Vagina (tissue), 2 donors: Measurements from ENCODE around the gene HRH4. TPM values are rescaled to one million over a fixed set of nuclear protein-coding genes. Genes with fewer than 3 reads are reported as not detected.

Experiments
- DNase-seq, 2 donors: peaks; one replicate each; pipeline ENCODE4 v3.0.0-alpha.2; 2017; ENCODE audit errors: extremely low spot score in 2 of 2
- H3K27ac ChIP-seq: fragments of 200-600 bp; sonication (generic); one replicate; pipeline ENCODE4 v1.5.1; 2019
- H3K27me3 ChIP-seq: fragments of 200-600 bp; sonication (generic); one replicate; pipeline ENCODE4 v1.5.1; 2019
- H3K36me3 ChIP-seq, 2 donors: fragments of 200-600 bp; sonication (generic); one replicate each; pipeline ENCODE4 v1.5.1; 2017 to 2019
- H3K4me1 ChIP-seq: fragments of 200-600 bp; sonication (generic); one replicate; pipeline ENCODE4 v1.5.1; 2019
- H3K4me3 ChIP-seq, 2 donors: fragments of 200-600 bp; sonication (generic); 1 replicate in 1 of 2; 2 replicates in 1 of 2; pipeline ENCODE4 v1.5.1; 2016 to 2019
- H3K9me3 ChIP-seq: fragments of 200-600 bp; sonication (generic); one replicate; pipeline ENCODE4 v1.5.1; 2019
- CTCF ChIP-seq, 3 experiments: fragments of 450-650 bp in 2 of 3; fragments of 200-600 bp in 1 of 3; sonication (generic) in 1 of 3; IDR thresholded peaks; one replicate each; pipeline ENCODE4 v1.5.1; 2017 to 2019; ENCODE audit warnings: antibody characterized with exemption in 3 of 3, mild to moderate bottlenecking in 2 of 3, moderate library complexity in 2 of 3
- POLR2A ChIP-seq, 2 donors: fragments of 450-650 bp; IDR thresholded peaks; one replicate each; pipeline ENCODE4 v1.6.1; 2017; ENCODE audit warnings: antibody characterized with exemption in 2 of 2, mild to moderate bottlenecking in 2 of 2, moderate library complexity in 2 of 2
- POLR2AphosphoS5 ChIP-seq, 2 donors: sonication (generic); formaldehyde crosslinking; IDR thresholded peaks; one replicate each; pipeline ENCODE4 v1.9.0; 2017; ENCODE audit warnings: antibody characterized with exemption in 2 of 2, mild to moderate bottlenecking in 2 of 2, low read depth in 1 of 2; ENCODE audit not compliant: insufficient read depth in 1 of 2
- intact Hi-C: fragments of 100-400 bp; cut with DNase I; formaldehyde crosslinking; loops from one replicate; pipeline ENCODE4 v1.15.1; 2023
- total RNA-seq: library from RNA; depleted of rRNA; stranded (reverse); fragments of >200 nt; gene quantifications from one replicate; pipeline ENCODE4 v1.2.3, GENCODE V29; 2016

HRH4 gene
- total RNA-seq, 1 donor from 2014 or later, result not detected

GRCh38 chr18:24429188-24429587, 31.2 kb upstream of the HRH4 start:
- H3K36me3 ChIP-seq, result peaks cover 0 to 13% of the 10 kb centered on the region in 2 donors
- H3K9me3 ChIP-seq, result no peaks in the 10 kb centered on the region
- no peak overlapping the region for H3K27ac ChIP-seq
- DNase-seq, result no peak
- H3K4me3 ChIP-seq, result no peak overlapping the region
- H3K27me3 ChIP-seq, result no peaks in the 10 kb centered on the region
- intact Hi-C loops, result no loop called here
- H3K4me1 ChIP-seq, result peaks cover 12% of the 10 kb centered on the region
- no peak for TF ChIP-seq POLR2A (IDR thresholded peaks at IDR 0.05)
- TF ChIP-seq POLR2AphosphoS5 (IDR thresholded peaks at IDR 0.05; ENCODE audit: insufficient read depth in 1 of 2, low read depth in 1 of 2), result no peak
- no peak for TF ChIP-seq CTCF (IDR thresholded peaks at IDR 0.05)

GRCh38 chr18:24432618-24433017, 27.8 kb upstream of the HRH4 start:
- intact Hi-C loops, result no loop called here
- Histone ChIP-seq H3K9me3 (no peaks in the 10 kb centered on the region), H3K4me3 (no peak overlapping the region), H3K36me3 (peaks cover 0 to 13% of the 10 kb centered on the region in 2 donors), H3K27ac (no peak overlapping the region), H3K27me3 (no peaks in the 10 kb centered on the region), H3K4me1 (peaks cover 8% of the 10 kb centered on the region)
- TF ChIP-seq POLR2AphosphoS5 (IDR thresholded peaks at IDR 0.05; ENCODE audit: insufficient read depth in 1 of 2, low read depth in 1 of 2) (no peak), POLR2A (IDR thresholded peaks at IDR 0.05) (no peak), CTCF (IDR thresholded peaks at IDR 0.05) (no peak)
- DNase-seq, result no peak

GRCh38 chr18:24436939-24437338, 23.5 kb upstream of the HRH4 start:
- TF ChIP-seq CTCF (IDR thresholded peaks at IDR 0.05) (no peak), POLR2A (IDR thresholded peaks at IDR 0.05) (no peak), POLR2AphosphoS5 (IDR thresholded peaks at IDR 0.05; ENCODE audit: insufficient read depth in 1 of 2, low read depth in 1 of 2) (no peak)
- no peaks in the 10 kb centered on the region for H3K27me3 ChIP-seq
- no peak for DNase-seq
- no peak overlapping the region for H3K4me3 ChIP-seq
- peaks cover 0 to 31% of the 10 kb centered on the region in 2 donors for H3K36me3 ChIP-seq
- intact Hi-C loops, result no loop called here
- H3K27ac ChIP-seq, result no peak overlapping the region
- no peaks in the 10 kb centered on the region for H3K9me3 ChIP-seq
- no peaks in the 10 kb centered on the region for H3K4me1 ChIP-seq

- intact Hi-C loops, result no loop called here
- no peaks in the 10 kb centered on the region for H3K27me3 ChIP-seq
- TF ChIP-seq POLR2AphosphoS5 (IDR thresholded peaks at IDR 0.05; ENCODE audit: insufficient read depth in 1 of 2, low read depth in 1 of 2) (no peak), CTCF (IDR thresholded peaks at IDR 0.05) (no peak), POLR2A (IDR thresholded peaks at IDR 0.05) (no peak)
- no peak overlapping the region for H3K4me3 ChIP-seq
- H3K36me3 ChIP-seq, result peaks cover 0 to 66% of the 10 kb centered on the region in 2 donors
- H3K9me3 ChIP-seq, result no peaks in the 10 kb centered on the region
- no peak overlapping the region for H3K27ac ChIP-seq
- H3K4me1 ChIP-seq, result no peaks in the 10 kb centered on the region
- no peak for DNase-seq
Measured at GRCh38 chr18:24443870-24444269, 16.6 kb upstream of the HRH4 start.

GRCh38 chr18:24446453-24446852, 14.0 kb upstream of the HRH4 start:
- Histone ChIP-seq H3K36me3 (peaks cover 0 to 58% of the 10 kb centered on the region in 2 donors), H3K4me3 (no peak overlapping the region), H3K9me3 (no peaks in the 10 kb centered on the region), H3K4me1 (no peaks in the 10 kb centered on the region), H3K27me3 (no peaks in the 10 kb centered on the region), H3K27ac (no peak overlapping the region)
- intact Hi-C loops, result no loop called here
- DNase-seq, result no peak
- TF ChIP-seq POLR2AphosphoS5 (IDR thresholded peaks at IDR 0.05; ENCODE audit: insufficient read depth in 1 of 2, low read depth in 1 of 2) (no peak), POLR2A (IDR thresholded peaks at IDR 0.05) (no peak), CTCF (IDR thresholded peaks at IDR 0.05) (no peak)
